ENCODE results near the gene CALR3.

DNA sequence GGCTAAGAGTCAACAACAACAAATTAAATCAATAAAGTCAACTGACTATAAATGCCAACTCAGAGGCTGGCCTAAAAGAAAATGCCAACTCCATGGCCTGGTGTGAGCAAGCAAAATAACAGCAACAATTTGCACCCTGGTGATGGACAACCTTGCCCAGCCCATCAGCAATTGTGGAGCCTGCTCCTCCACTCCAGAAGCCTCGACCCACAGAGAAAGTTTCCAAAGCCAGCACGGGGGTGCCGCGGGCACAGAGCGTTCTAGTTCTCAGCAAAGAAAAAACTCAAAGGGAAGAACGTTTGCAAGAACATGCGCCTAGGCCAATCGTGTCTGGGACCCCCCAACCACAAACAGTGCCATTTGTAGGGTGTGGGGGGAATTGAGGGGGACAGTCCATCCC, 35.5 kb downstream of the CALR3 start:
- no peak for TF ChIP-seq CTCF (conservative IDR thresholded peaks at IDR 0.05; ENCODE audit: low read length)
- TF ChIP-seq EZH2phosphoT487 (IDR thresholded peaks at IDR 0.05; ENCODE audit: borderline replicate concordance): no peak
